Effector memory CD8-positive, alpha-beta T cell (primary cell): ENCODE measurements around the gene FAM149A.

Experiments used
- ATAC-seq: fragments of 150-1000 bp; cut with Tn5 transposase; replicated peaks from 2 replicates; pipeline ENCODE4 v1.10.0; 2021; ENCODE audit warnings: mild to moderate bottlenecking, moderate library complexity
- DNase-seq, 3 experiments: peaks; one replicate each; pipeline ENCODE4 v3.0.0; 2021
- H3K27ac Mint-ChIP-seq, 2 donors: one replicate each; pipeline ENCODE4 v1.8.0; 2022; ENCODE audit warnings: mild to moderate bottlenecking in 2 of 2, mixed read lengths in 2 of 2, moderate library complexity in 2 of 2
- H3K27me3 Mint-ChIP-seq, 2 donors: one replicate each; pipeline ENCODE4 v1.8.0; 2022; ENCODE audit warnings: mixed read lengths in 2 of 2
- H3K36me3 Mint-ChIP-seq: one replicate; pipeline ENCODE4 v1.8.0; 2022; ENCODE audit warnings: mild to moderate bottlenecking, moderate library complexity, mixed read lengths; ENCODE audit not compliant: insufficient read depth
- H3K4me1 Mint-ChIP-seq, 2 donors: one replicate each; pipeline ENCODE4 v1.8.0; 2022; ENCODE audit warnings: low read depth in 2 of 2, mixed read lengths in 2 of 2
- H3K4me3 Mint-ChIP-seq, 2 donors: one replicate each; pipeline ENCODE4 v1.8.0; 2022; ENCODE audit warnings: mild to moderate bottlenecking in 2 of 2, mixed read lengths in 2 of 2, moderate library complexity in 2 of 2
- H3K9me3 Mint-ChIP-seq, 2 donors: one replicate each; pipeline ENCODE4 v1.8.0; 2022; ENCODE audit warnings: mixed read lengths in 2 of 2

The FAM149A gene

DNA sequence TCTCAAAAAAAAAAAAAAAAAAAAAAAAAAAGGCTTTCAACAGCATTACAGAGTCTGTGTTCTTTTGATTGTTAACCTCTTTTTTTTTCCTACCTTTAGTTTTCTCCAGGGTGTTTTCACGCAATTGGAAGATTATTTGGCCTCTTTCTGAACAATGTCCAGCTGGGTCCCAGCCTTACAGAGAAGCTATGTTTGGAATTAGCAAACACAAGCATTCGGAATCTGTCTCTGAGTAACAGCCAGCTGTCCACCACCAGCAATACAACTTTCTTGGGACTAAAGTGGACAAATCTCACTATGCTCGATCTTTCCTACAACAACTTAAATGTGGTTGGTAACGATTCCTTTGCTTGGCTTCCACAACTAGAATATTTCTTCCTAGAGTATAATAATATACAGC lies 22.3 kb upstream of the FAM149A start:
- Mint-ChIP-seq H3K36me3 (peaks cover 18% of the 10 kb centered on the region), H3K9me3 (no peaks in the 10 kb centered on the region), H3K4me3 (no peak overlapping the region), H3K27ac (no peak overlapping the region), H3K4me1 (no peaks in the 10 kb centered on the region), H3K27me3 (no peaks in the 10 kb centered on the region)
- ATAC-seq (no peak), DNase-seq (no peak)

- Mint-ChIP-seq H3K36me3 (no peaks in the 10 kb centered on the region), H3K4me3 (no peak overlapping the region), H3K27me3 (no peaks in the 10 kb centered on the region), H3K27ac (no peak overlapping the region), H3K9me3 (no peaks in the 10 kb centered on the region), H3K4me1 (no peaks in the 10 kb centered on the region)
- DNase-seq, result no peak
- no peak for ATAC-seq
Measured at GRCh38 chr4:186088523-186088922, 16.0 kb upstream of the FAM149A start.

- Mint-ChIP-seq H3K27me3 (peaks cover 9 to 15% of the 10 kb centered on the region in 2 donors), H3K4me1 (peaks cover 0 to 2% of the 10 kb centered on the region in 2 donors), H3K27ac (no peak overlapping the region), H3K9me3 (no peaks in the 10 kb centered on the region), H3K36me3 (peaks cover 3% of the 10 kb centered on the region), H3K4me3 (no peak overlapping the region)
- DNase-seq, result no peak
- ATAC-seq, result no peak
Measured at GRCh38 chr4:186092296-186092695, 12.2 kb upstream of the FAM149A start.

DNA sequence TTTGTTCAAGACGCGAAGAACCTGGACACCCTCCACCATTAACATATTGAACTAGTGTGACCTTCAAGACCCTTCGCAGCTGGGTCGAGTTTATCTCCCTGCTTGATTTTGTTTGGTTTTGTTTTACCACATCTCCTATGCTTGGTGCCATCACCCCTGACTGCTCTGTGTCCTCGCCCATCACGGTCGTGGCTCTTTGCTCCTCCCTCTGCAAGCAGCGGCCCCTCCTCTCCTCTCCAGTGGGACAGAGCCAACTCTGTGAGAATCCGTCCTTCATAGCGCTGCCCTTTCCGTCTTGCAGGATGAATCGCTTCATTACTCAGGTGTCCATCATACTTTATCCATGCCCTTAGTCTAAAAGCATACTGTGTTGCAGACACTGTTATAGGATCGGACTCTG lies 9.1 kb upstream of the FAM149A start:
- Mint-ChIP-seq H3K27ac (no peak overlapping the region), H3K9me3 (no peaks in the 10 kb centered on the region), H3K4me1 (peaks cover 0 to 2% of the 10 kb centered on the region in 2 donors), H3K27me3 (peaks cover 11 to 15% of the 10 kb centered on the region in 2 donors), H3K36me3 (peaks cover 3% of the 10 kb centered on the region), H3K4me3 (no peak overlapping the region)
- DNase-seq, result no peak
- ATAC-seq, result no peak

DNA sequence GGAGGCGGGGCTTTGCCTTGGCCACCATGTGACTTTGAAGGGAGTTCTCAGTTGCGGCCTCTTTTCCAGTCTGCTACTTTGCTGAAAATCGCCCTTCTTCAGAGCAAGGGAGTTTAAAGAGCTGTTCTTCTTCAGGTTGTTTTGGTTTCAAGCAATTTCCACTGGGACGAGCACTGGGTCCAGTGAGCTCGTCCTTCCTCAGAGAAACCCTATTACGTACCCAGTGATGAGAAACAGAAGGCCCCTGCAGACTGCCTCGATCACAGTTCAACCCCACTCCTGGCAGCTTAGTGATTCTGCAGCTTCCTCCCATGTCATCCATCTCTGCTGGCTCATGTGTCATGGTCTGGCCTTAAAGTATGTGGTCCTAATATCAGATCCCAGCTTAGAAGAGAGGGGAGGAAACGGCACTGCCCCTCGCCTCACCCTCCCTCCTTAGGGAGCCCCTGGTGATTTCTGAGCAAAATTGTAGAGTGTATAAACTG lies 7.8 kb upstream of the FAM149A start:
- H3K27ac Mint-ChIP-seq, result no peak overlapping the region
- no peaks in the 10 kb centered on the region for H3K9me3 Mint-ChIP-seq
- ATAC-seq (no peak), DNase-seq (no peak)
- no peak overlapping the region for H3K4me3 Mint-ChIP-seq
- H3K27me3 Mint-ChIP-seq, result peaks cover 11 to 15% of the 10 kb centered on the region in 2 donors
- peaks cover 3% of the 10 kb centered on the region for H3K36me3 Mint-ChIP-seq
- H3K4me1 Mint-ChIP-seq, result peaks cover 0 to 2% of the 10 kb centered on the region in 2 donors

DNA sequence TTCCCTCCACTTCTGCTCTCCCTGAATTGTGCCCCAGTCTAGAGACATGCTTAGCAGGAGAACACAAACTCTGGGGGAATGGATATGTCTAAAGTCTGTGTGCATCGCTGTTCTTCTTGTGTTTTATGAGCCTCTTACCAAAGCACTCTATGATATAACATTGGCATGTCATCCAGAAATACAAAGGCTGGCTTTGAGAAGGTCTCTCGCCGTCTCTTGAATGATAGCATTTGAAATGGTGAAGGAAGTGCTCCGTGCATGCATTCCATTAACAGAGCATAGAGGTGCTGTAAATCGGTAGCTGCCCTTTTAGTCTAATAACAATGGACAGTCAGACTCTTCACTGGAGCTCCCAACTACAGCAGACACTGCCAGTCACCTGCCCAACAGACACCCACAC lies 7.1 kb upstream of the FAM149A start:
- peaks cover 0 to 2% of the 10 kb centered on the region in 2 donors for H3K4me1 Mint-ChIP-seq
- no peaks in the 10 kb centered on the region for H3K9me3 Mint-ChIP-seq
- no peak overlapping the region for H3K4me3 Mint-ChIP-seq
- H3K27me3 Mint-ChIP-seq, result peaks cover 14 to 16% of the 10 kb centered on the region in 2 donors
- DNase-seq (no peak), ATAC-seq (no peak)
- no peak overlapping the region for H3K27ac Mint-ChIP-seq
- peaks cover 3% of the 10 kb centered on the region for H3K36me3 Mint-ChIP-seq

DNA sequence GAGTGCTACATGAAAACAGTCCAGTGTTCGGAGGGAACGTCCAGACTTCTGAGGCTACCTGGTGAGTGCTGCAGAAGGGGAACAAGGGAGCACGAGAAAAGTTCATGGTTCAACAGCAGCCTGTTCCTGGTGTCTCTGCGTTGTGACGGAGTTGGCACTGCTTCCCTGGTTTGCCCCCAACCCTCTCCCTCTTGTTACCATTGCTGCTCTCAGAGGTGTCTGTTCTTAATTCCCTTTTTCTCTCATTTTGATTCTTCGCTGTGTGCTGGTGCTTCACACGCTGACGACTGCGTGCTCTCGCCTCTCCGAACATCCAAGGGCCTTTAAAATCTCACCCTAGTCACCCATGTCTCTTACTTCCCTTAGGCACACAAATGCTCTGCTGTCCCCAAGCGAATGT lies 1.6 kb upstream of the FAM149A start:
- H3K4me3 Mint-ChIP-seq, result no peak overlapping the region

DNA sequence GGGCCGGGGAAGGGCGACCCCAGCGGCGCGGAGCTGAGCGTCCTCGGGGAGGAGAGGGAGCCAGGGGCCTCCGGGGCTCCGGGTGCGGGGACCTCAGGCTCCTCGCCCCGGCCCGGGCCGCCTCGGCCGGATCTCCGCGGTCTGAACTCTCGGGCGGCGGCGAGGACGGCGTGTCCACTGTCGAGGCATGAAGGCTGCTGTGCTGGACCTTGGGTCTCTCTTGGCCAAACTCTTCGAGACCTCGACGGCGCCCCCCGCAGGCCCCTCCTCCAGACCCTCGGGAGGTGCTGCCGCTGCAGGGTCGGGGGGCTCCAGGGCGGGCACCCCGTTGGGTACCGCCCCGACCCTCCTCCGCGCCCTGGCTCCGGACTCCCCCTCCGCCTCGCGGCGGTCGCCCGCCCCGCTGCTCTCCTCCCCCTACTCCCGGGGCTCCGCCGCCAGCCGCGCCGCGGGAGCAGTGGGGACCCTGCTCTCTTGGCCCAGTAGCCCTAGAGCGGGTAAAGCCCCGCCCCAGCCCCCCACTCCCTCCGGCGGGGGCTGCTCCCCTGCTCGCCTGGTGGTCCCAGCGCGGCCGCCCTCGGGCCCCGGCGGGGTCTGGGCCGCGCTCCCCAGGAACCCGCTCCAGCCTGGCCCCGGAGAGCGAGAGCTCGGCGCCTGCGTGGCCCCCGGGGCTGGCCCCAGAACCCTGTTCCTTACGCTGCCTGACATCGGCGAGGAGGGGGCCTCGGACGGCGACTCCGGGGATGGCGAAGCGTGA lies 564 bp downstream of the FAM149A start:
- H3K27ac Mint-ChIP-seq, result peak overlapping the region in 1 of 2 donors; percentile 69
- H3K4me1 Mint-ChIP-seq, result peaks cover 4 to 8% of the 10 kb centered on the region in 2 donors
- ATAC-seq, result peak; percentile 41
- peaks cover 4% of the 10 kb centered on the region for H3K36me3 Mint-ChIP-seq
- no peaks in the 10 kb centered on the region for H3K9me3 Mint-ChIP-seq
- H3K27me3 Mint-ChIP-seq, result peaks cover 61 to 62% of the 10 kb centered on the region in 2 donors
- DNase-seq, result no peak
- H3K4me3 Mint-ChIP-seq, result peak overlapping the region; percentile 70 to 79

More for the DNA sequence above, 1.6 kb upstream of the FAM149A start:
- Mint-ChIP-seq H3K36me3 (peaks cover 4% of the 10 kb centered on the region), H3K27ac (no peak overlapping the region), H3K27me3 (peaks cover 47 to 48% of the 10 kb centered on the region in 2 donors), H3K4me1 (peaks cover 4 to 8% of the 10 kb centered on the region in 2 donors), H3K9me3 (no peaks in the 10 kb centered on the region)
- DNase-seq, result no peak
- no peak for ATAC-seq

- no peak for ATAC-seq
- peaks cover 4 to 8% of the 10 kb centered on the region in 2 donors for H3K4me1 Mint-ChIP-seq
- DNase-seq, result no peak
- peak overlapping the region; percentile 25 to 69 for H3K27ac Mint-ChIP-seq
- peaks cover 61 to 62% of the 10 kb centered on the region in 2 donors for H3K27me3 Mint-ChIP-seq
- H3K36me3 Mint-ChIP-seq, result peaks cover 4% of the 10 kb centered on the region
- no peaks in the 10 kb centered on the region for H3K9me3 Mint-ChIP-seq
- peak overlapping the region; percentile 70 to 79 for H3K4me3 Mint-ChIP-seq
Measured at GRCh38 chr4:186105647-186106321, 1.3 kb downstream of the FAM149A start.

DNA sequence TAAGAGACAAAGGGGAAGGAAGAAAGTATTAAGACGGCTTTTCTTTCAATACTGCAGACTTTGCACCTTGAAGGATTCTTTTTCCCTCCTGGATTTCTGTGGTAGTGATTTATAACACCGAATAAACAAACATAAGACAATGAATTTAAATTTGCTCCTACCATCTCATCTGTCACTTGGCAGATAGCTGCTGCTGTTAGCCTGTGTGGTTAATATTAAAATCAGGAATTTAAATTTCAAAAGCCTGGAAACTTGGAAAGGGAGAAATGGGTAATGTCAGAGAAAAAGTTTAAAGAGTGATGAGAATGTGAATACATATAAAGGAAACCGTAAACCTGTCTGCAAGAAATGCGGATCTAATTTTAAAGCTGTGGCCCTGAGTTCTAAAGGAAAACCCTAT lies 3.4 kb downstream of the FAM149A start:
- peaks cover 4 to 8% of the 10 kb centered on the region in 2 donors for H3K4me1 Mint-ChIP-seq
- peaks cover 53 to 56% of the 10 kb centered on the region in 2 donors for H3K27me3 Mint-ChIP-seq
- DNase-seq (no peak), ATAC-seq (no peak)
- peak overlapping the region in 1 of 2 donors; percentile 58 for H3K27ac Mint-ChIP-seq
- H3K36me3 Mint-ChIP-seq, result peaks cover 4% of the 10 kb centered on the region
- no peaks in the 10 kb centered on the region for H3K9me3 Mint-ChIP-seq
- no peak overlapping the region for H3K4me3 Mint-ChIP-seq

GRCh38 chr4:186108391-186108790 lies 3.9 kb downstream of the FAM149A start:
- Mint-ChIP-seq H3K4me1 (peaks cover 4 to 8% of the 10 kb centered on the region in 2 donors), H3K9me3 (no peaks in the 10 kb centered on the region), H3K27me3 (peaks cover 48 to 51% of the 10 kb centered on the region in 2 donors), H3K4me3 (no peak overlapping the region), H3K27ac (no peak overlapping the region), H3K36me3 (peaks cover 4% of the 10 kb centered on the region)
- DNase-seq (no peak), ATAC-seq (no peak)

- no peaks in the 10 kb centered on the region for H3K9me3 Mint-ChIP-seq
- ATAC-seq (no peak), DNase-seq (no peak)
- H3K27me3 Mint-ChIP-seq, result peaks cover 40 to 43% of the 10 kb centered on the region in 2 donors
- H3K36me3 Mint-ChIP-seq, result peaks cover 3% of the 10 kb centered on the region
- no peak overlapping the region for H3K27ac Mint-ChIP-seq
- peaks cover 4 to 5% of the 10 kb centered on the region in 2 donors for H3K4me1 Mint-ChIP-seq
- H3K4me3 Mint-ChIP-seq, result no peak overlapping the region
Measured at GRCh38 chr4:186109245-186109644, 4.7 kb downstream of the FAM149A start.

DNA sequence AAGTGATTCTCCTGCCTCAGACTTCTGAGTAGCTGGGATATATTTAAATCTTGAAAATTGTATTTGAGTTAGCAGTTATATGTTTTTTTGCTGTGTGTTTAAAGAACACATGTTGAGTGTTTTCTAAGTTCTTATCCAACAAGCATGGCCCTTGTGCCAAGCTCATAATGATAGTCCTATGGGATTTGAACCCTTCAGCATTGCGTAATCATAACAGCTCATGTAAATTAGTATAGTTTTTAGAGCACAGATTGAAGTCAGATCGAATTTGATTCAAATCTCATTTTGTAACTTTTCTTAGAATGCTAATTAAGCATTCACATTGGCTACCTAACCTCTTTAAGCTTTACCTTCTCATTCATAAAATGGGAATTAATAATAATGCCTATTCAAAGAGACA lies 12.2 kb downstream of the FAM149A start:
- DNase-seq, result no peak
- no peaks in the 10 kb centered on the region for H3K9me3 Mint-ChIP-seq
- H3K27ac Mint-ChIP-seq, result no peak overlapping the region
- ATAC-seq, result no peak
- H3K27me3 Mint-ChIP-seq, result peaks cover 19 to 23% of the 10 kb centered on the region in 2 donors
- no peak overlapping the region for H3K4me3 Mint-ChIP-seq
- no peaks in the 10 kb centered on the region for H3K36me3 Mint-ChIP-seq
- no peaks in the 10 kb centered on the region for H3K4me1 Mint-ChIP-seq

GRCh38 chr4:186118582-186118981 lies 14.1 kb downstream of the FAM149A start:
- Mint-ChIP-seq H3K36me3 (no peaks in the 10 kb centered on the region), H3K27ac (no peak overlapping the region), H3K27me3 (peaks cover 19 to 23% of the 10 kb centered on the region in 2 donors), H3K4me1 (no peaks in the 10 kb centered on the region), H3K9me3 (no peaks in the 10 kb centered on the region), H3K4me3 (no peak overlapping the region)
- ATAC-seq (no peak), DNase-seq (no peak)
